HG03097 (cell line): ENCODE data around the gene VPS26B.

Source experiments
- ATAC-seq: cut with Tn5 transposase; IDR thresholded peaks from one replicate; pipeline ENCODE4 v1.9.1; 2021; ENCODE audit not compliant: unreplicated experiment, low FRiP score

VPS26B gene

GRCh38 chr11:134230339-134230738 lies 5.9 kb downstream of the VPS26B start:
- ATAC-seq: no peak

- ATAC-seq: no peak
Observed at GRCh38 chr11:134231958-134232659, 7.6 kb downstream of the VPS26B start.

GRCh38 chr11:134233729-134234179 lies 9.3 kb downstream of the VPS26B start:
- ATAC-seq: no peak

- no peak for ATAC-seq
Observed at GRCh38 chr11:134235399-134235798, 10.9 kb downstream of the VPS26B start.

- ATAC-seq: no peak
Observed at GRCh38 chr11:134236834-134237556, 12.5 kb downstream of the VPS26B start.

GRCh38 chr11:134237557-134237922 lies 13.1 kb downstream of the VPS26B start:
- ATAC-seq: no peak

- ATAC-seq: no peak
Observed at GRCh38 chr11:134238956-134239355, 14.5 kb downstream of the VPS26B start.

- no peak for ATAC-seq
Observed at GRCh38 chr11:134240592-134240991, 16.1 kb downstream of the VPS26B start.

- ATAC-seq: no peak
Observed at GRCh38 chr11:134242376-134242775, 17.9 kb downstream of the VPS26B start.

GRCh38 chr11:134243913-134244312 lies 19.4 kb downstream of the VPS26B start:
- no peak for ATAC-seq

GRCh38 chr11:134244593-134244992 lies 20.1 kb downstream of the VPS26B start:
- ATAC-seq: peak; percentile 61

- no peak for ATAC-seq
Observed at GRCh38 chr11:134245434-134245833, 21.0 kb downstream of the VPS26B start.

- no peak for ATAC-seq
Observed at GRCh38 chr11:134246100-134246499, 21.6 kb downstream of the VPS26B start.

- ATAC-seq: no peak
Observed at GRCh38 chr11:134246678-134247077, 22.2 kb downstream of the VPS26B start.

- no peak for ATAC-seq
Observed at GRCh38 chr11:134248910-134249480, 24.5 kb downstream of the VPS26B start.

- ATAC-seq: no peak
Observed at GRCh38 chr11:134250246-134250645, 25.8 kb downstream of the VPS26B start.

- ATAC-seq: no peak
Observed at GRCh38 chr11:134250675-134251074, 26.2 kb downstream of the VPS26B start.

- ATAC-seq: peak; percentile 19
Observed at GRCh38 chr11:134252346-134253187, 28.1 kb downstream of the VPS26B start.

GRCh38 chr11:134253188-134253993 lies 28.9 kb downstream of the VPS26B start, which contains the start of the genes ACAD8 and THYN1:
ACAD8 (plus strand) TSS chr11:134253568; CDS start chr11:134253601, 33 bp downstream.
THYN1 (minus strand) TSS chr11:134253352; CDS start chr11:134252882, 470 bp downstream.
- peak; percentile 99 for ATAC-seq
